Activated CD4-positive, alpha-beta T cell treated with anti-CD3 and anti-CD28 coated beads, Interleukin-2, amount 50 U/mL, for 1 hour (primary cell): ENCODE data around the gene PTPRJ.
"Not testable (repeated sequence)": the region's sequence is repeated elsewhere in the genome, so short reads cannot be mapped to it uniquely, and the experiment has no call there.

Source experiments
- DNase-seq: peaks from one replicate; pipeline ENCODE4 v3.0.0-alpha.2; 2020

PTPRJ gene

DNA sequence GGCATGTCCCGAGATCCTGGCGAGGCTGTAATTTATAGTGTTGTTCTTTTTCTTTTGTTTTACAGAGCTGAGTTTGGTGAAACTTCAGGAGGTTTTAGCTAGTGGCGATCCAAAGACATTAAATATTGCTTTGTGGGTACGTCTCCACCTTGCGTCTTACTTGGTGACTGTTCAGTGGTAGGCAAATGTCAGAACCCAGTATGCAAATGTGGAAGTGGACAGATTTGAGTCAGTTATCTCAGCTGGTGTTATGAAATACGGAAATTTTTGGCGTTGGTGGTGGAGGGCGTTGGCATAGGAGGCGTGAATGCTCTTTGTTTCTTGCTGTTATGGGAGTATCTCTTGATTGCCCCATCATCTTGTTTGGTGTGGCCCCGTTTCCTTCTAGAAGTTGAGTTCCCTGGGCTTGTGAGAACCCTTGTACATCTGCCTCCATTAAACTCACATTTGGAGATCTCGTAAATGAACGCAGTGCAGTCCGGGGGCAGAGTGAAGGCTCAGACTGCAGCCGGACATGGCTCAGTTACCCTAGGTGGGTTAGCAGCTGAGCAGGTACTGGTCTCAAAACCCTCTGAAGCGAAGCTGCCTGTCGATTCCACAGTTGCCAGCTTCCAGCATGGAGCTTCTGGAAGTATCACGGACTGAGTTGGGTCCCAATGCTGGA, 39.9 kb downstream of the PTPRJ start:
- no peak for DNase-seq

DNA sequence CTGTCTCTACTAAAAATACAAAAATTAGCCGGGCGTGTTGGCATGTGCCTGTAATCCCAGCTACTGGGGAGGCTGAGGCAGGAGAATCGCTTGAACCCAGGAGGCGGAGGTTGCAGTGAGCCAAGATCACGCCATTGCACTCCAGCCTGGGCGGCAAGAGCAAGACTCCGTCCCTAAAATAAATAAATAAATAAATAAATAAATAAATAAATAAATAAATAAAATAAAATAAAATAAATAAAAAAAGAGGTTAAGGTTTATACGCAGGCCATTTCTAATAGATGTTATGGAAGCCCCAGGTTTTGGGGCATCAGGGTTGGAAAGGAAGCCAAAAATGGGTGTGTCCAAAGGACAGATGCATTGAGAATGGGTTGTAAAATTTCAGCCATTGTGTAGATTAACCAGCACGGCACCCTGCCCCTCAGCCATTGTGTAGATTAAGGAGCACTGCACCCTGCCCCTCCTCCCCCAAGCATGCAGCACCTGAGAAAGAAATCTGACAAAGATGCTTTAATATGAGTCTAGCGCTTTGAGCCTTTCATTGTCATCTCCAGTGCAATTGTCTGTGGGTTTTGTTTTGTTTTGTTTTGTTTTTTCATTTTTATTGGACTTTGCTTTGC, 41.0 kb downstream of the PTPRJ start:
- DNase-seq, result not testable (repeated sequence)

DNA sequence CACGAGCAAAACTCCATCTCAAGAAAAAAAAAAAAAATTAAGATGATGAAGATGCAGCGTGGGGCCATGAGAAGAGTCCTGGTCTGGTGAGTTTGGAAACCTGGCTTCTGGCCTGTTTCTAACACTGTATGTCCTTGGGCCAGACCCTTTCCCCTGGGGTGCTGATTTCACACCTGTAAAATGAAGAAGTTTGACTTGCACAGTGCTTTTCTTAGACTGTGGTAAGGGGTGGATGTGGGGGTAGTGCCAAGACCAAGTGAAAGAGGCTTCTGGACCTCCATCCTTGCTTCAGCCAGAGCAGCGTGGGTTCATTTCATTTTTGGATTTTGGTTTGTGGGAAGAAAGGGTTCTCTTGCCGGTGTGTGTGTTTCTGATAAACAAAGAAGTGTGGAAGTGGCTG, 42.1 kb downstream of the PTPRJ start:
- DNase-seq, result no peak

DNA sequence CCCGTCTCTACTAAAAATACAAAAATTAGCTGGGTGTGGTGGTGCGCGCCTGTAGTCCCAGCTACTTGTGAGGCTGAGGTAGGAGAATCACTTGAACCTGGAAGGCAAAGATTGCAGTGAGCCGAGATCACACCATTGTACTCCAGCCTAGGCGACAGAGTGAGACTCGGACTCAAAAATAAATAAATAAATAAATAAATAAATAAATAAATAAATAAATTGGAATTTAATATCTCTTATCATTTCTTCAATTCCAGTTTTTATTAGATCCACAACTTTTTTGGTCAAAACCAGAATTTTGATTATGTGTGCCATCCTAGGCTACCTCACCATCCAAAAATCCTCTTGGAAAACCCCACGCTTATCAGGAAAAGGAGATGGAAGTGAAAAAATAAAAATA, 43.2 kb downstream of the PTPRJ start:
- not testable (repeated sequence) for DNase-seq

DNA sequence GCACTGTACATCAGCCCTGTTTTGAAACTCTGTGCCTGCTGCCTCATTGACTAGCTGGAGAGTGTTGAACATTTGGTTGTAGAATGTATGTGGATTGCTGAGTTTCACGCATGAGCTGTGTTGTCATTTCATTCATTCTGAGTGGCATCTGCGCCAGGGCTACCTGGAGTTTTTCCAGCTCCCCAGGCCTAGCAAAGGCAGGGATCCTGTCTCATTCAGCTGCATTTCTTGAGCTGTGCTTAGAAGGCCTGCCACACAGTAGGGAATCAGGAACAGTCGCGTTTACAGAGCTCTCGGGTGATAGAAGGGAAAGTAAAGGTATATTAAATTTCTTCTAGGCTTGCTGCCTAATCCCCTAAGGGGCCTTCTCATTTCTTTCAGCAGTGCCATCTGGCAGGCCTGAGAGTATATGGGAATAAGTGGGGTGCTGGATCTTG, 44.3 kb downstream of the PTPRJ start:
- DNase-seq, result no peak

DNA sequence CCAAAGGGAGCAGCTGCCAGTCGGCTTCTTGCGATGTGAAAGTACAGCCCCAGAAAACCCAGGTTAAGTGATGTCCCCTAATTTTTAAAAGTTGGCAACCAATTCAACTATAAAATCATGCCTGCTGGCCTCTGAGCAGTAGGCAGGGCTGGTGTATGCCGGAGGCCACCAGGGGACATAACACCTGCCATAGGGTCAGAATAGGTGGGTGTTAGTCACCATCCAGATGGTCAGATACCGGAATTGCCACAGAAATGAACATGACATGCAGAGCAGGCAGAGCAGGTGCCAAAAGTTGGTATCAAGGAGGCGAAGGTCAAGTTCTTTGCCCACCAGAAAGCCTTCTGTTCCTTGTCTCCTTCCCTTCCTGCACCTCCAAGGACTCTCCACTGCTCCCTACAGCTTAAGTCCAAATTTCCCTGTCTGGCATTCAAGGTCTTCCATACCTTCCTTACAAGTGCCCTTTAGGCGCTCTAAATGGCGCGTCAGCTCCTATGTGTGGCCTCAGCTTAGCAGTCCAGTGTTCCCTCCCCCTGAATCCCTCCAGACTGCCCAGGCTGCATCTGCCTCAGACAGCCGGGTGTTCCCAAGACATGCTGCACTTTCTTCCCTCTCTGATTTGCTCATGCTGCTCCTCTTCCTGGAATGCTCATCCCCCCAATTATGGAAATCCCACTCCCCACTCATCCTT, 45.1 kb downstream of the PTPRJ start:
- no peak for DNase-seq

DNA sequence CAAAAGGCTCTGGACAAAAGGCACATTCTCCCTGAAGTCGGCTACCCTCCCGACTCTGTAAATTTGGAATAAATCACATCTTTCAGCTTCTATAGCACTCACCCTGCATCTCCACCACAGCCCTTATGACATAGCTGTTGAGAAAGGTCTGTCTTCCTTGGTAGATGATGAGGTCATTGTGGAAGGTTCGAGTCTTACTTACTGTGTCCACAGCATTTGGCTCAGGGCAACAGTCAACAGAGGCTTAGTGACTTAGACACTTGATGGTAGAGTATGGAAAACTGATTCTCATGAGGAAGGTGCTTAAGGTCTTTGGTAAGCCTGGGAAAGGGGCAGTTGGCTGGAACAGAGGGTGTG, 45.6 kb downstream of the PTPRJ start:
- no peak for DNase-seq

DNA sequence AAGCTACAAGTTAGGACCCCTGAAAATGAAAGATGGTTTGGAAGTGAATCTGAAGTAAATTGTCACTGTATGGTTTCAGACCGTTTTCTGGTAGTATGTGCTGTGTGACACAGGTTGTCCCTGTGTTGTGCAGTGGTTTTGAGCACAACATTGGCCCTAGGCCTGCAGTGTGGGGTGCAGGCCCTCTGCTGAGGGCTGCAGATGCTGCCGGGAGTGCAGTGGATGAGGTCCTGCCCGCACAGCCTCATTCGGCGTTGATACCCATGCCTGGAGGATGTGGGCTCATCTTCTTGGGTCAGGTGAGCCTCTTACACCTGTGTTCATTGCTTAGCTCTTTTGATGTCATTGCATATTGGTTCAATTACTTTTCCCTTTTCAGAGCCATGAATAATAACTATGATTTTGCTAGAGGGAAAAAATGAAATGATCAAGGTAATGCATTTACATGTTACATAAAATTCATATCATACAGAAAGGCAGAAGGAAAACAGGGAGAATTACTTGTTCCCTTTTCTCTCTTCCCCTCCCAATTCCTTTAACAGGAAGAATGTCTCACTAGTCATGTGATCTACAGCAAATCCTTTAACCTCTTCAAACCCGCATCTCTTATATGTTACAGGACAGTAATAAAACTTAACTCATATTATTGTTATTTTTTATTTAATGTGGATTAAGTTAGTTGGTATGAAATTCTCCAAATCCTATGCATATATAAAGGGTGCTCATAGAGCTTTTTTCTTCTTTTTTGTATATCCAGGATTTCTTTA, 48.7 kb downstream of the PTPRJ start:
- no peak for DNase-seq

DNA sequence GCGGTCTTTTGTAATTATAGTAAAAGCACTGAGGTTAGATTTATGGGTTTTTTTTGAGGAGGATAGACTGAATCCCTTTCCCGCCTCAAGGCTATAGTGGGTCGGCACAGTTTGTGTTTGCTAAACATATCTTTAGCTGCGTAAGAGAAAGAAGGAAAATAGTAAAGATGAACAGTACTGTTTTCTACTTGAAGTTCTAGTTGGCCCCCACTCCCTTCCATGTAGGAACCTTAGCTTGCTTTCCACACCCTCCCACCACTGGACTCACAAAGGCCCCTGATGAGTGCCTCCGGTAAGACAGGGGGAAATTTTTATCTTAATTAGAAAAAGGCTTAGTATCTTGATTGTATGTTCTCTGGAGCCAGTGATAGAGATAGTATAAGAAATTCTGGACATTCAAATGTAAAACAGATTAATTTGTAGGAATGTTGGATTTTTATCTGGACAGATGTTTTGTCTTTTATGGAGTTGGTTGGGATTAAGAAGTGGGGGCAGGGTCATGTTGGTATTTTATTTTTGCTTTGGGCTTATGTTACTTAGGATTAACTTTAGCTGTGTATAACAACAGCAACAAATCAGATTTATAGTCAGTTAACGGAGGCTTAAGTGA, 49.4 kb downstream of the PTPRJ start:
- no peak for DNase-seq

DNA sequence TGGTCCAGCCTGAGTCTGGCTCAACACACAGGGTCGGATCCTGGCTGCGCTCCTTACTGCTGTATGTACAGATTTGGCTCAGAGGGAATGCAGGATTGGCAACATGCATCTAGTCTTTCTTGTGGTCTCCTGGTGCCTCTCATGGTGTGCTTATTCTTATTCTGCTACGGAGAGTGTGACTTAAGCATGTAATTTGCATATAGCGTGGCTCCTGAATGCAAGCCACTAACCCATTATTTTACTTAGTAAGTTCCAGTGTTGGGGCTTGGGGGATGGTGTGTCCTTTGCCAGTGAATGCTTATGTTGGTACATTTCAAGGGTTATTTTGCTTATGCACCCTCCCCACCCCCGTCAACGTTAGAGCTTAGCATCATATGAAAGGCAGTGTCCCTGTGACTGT, 51.2 kb downstream of the PTPRJ start:
- DNase-seq, result no peak

DNA sequence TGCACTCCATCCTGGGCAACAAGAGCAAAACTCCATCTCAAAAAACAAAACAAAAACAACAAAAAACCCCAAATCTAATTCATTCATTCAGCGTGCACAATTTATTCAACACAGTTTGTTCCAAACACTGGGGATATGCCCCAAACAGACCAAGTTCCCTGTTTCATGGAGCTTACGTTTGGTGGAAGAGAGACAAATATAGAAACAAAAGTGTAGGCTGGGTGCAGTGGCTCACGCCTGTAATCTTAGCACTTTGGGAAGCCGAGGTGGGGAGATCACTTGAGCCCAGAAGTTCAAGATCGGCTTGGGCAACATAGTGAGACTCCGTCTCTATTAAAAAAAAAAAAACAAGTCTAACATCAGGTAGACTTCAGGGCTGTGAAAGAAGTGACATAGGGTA, 52.4 kb downstream of the PTPRJ start:
- DNase-seq, result no peak

DNA sequence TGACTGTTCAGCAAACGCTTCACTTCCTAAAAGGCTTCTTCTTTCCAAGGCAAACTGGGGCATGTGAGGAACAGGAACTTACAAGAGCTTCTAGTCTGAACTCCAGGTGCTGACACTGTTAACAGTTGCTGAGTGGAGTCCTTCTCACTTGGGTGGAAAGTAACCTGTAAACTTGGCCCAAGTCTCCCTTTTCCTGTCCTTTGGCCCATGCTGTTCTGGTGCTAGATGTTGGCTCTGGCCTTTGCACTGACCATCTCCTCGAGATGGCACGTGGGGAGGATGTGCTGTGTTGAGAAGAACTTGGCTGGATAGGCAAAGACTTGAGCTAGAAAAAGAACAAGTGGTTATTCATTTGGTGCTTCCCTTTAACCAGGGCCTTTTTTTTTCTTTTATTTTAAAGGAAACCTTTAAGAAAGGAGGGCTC, 53.6 kb downstream of the PTPRJ start:
- no peak for DNase-seq

DNA sequence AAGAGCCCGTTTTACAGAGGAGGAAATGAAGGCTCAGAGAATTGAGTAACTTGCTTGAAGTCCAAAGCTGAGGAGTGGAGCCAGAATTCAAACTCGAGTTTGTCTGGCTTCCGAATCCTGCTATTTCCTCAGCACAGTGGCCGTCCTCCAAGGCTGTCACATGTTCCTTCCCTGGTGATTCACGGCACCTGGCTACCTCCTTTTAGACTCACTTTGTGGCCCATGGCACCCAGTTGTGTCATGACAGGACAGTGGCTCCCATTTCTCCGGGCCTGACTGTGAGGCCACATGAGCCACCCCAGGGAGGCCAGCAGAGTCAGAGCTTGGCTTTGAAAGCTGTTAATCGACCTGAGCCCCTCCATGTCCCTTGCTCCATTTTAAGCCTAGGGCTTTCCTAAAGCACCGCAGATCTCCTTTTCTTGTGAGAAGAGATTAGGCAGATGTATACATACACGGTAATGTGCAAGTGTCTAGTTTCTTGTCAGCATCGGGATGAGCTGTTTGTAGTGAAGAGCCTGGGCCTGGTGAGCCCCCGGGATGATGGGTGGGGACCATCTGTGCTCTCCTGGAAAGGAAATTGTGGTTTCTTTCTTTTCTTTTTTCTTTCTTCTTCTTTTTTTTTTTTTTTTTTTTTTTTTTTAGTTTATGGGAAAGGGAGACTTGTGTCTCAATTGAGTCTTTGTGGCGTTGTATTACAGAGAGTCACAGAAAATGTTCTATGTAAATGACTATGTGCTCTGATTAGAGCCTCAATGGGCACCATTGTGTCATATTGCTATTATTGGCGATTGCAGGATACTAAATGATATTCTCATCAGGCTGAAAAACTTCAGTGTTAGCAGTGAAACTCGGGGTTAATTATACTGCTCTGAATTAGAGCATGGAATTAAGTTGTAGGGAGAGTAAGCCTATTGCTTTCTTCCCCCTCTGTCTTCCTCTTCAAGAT, 54.8 kb downstream of the PTPRJ start:
- DNase-seq, result no peak

DNA sequence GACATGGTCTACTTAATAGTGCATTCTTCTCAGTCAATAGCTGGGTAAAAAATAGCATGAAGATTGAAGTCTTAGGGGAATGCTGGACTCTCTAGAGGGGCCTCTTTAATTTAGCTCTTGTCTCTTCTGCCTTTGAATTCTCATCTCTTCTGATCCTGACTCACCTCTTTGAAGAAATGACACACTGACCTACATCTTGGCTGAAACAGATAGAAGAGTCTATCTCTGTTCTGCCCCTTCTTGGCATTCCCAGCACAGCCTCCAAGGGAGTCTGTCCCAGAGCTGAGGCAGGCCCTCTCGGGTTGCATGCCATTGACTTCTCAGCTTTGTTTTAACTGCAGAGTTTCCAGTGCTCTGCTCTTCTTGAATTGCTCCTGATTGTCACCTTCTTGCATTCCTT, 55.7 kb downstream of the PTPRJ start:
- DNase-seq, result no peak

DNA sequence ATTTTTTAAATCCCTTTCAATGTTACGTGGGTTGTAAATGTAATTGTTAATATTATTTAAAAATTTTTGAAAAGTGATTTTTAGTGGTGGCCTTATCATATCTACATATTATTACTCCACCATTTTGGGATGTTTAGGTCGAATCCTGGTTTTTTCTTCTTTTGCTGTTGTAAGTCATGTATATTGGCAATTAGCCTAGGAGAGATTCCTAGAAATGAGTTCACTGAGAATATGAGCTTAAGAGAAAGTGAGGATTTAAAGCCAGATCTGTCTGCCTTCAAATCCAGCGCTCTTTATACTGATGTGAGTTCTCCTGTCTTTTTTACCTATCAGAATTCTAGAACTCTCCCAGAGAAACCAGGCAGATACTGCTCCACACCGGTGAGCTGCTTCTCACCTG, 56.1 kb downstream of the PTPRJ start:
- DNase-seq, result no peak

DNA sequence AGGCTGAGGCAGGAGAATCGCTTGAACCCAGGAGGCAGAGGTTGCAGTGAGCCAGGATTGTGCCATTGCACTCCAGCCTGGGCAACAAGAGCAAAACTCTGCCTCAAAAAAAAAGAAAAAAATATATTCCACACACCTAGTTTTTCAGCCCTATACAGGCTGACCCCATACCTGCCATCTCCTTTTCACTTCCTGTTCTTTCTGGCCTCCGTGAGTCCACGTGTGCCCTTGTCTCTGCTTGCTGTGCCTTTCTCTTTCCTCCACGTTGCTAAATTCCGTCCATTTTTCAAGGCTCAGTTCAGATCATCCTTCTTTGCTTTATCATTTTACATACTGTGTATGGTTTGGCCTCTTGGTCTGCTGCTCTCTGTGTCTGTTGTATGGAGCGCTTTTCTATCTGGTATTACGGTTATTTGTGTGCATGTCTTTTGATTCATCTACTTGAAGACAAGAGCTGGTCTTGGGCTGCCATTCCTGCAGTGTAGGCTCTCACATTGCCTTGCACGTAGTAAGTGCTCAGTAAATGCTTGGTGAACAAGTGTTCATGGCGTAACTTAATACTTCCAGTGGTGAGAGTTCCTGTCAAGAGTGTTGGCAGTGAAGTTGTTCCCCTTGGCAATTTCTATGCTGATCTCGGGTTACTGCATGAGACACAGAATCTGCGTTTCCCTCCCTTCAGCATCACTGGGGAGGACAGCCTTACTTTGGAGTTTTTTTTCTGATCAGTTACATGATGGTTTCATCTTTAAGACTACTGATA, 57.5 kb downstream of the PTPRJ start:
- DNase-seq, result no peak

DNA sequence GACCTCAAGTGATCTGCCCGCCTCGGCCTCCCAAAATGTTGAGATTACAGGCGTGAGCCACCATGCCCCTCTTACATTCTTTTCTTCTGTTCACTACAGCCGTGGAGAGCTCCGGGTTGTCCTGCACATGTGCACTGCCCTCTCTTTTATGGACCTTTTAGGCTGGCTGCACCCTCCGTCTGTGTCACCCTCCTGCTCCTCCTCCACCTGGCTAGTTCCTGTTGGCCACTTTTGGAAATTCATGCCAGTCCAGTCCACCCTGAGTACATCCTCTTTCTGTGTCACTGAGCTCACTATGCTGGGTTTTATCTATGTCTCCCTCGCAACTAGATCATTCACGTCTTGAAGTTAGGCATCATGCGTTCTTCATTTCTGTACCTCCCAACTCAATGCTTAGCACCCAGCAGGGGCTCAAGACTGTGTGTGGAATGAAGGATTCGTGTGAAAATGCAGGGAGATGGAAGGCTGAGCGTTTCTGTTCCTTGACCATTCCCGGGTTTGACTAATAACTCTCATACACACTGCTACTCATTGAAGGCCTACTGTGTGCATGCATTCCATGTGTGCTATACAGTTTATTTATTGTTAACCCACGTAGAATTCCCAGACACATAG, 60.6 kb downstream of the PTPRJ start:
- DNase-seq, result no peak

DNA sequence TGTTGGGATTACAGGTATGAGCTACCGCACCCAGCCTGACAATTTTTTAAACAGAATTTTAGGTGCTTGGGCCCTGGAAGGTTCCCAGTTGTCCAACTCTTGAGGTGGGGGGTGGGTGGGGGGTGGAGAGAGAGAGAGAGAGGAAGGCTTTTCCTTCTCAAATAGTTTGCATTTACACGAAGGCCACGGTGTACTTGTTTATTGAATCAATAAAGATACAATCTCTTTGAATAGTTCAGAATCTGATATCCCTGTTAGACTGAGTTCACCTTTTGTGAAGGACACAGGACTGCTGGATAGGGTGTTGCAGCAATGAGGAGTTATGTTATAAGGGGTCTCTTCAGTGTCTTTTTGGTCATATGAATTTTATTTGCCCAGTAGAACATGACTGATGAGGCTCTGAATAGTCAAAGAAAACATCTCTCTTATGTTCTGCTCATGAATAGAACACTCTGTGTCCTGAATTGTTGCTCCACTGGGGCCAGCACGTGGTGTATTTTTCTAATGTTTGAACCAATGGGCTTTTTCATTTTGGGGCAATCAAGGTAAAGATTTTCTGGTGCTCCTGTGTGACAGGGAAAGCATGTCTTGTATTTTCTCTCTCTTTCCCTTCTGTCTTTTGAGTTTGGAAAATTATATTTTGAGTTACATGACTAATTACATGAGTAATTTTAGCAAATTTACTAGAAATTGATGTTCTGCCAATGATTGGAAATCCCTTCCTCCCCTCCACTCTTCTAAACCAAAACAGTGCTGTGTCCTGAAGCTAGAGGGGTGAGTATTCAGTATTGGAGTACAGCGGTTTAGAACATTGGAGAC, 61.7 kb downstream of the PTPRJ start:
- DNase-seq, result no peak

DNA sequence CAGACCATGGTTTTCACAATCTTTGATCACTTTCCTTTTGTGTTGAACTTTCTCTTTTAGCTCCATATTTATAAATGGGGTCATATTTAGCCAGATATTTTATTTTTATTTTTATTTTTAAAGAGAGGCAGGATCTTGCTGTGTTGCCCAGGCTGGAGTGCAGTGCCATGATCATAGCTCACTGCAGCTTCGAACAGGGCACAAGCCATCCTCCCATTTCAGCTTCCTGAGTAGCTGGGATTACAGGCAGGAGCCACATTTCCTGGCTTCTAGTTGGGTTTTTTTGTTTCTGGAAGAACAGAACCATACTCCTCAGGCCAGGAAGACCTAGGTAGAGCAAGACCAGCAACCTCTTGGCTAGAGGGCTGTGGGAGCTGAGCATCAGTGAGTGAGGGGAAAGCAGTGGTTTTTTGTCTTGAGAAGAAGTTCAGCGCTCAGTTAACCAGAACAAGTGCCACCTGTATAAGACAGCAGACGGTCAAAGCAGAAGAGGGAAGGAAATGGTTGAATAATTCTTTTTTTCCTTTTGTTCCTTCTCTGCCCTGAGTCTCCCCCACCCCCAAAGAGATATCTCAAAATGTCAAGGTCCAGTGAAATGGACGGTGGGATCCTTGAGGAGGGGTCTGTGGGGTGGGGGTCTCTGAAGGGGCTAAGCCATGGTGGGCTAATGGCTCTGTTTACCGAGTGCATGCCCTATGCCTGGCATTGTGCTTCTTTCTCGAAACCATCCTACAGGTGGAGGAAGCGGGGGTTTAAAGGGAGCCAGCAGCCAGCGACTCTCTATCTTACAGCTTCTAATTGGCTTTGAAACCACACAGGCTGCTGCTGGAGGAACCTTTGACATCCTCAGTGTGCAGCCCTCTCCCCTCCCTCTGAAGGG, 63.0 kb downstream of the PTPRJ start:
- DNase-seq, result no peak
